Activated CD4-positive, alpha-beta T cell treated with anti-CD3 and anti-CD28 coated beads, Interleukin-2, amount 10 ng/mL, durations not matched to agents 7 days and 5 days (primary cell): Measurements from ENCODE around the gene FRAT1. TPM values are rescaled to one million over a fixed set of nuclear protein-coding genes. Genes with fewer than 3 reads are reported as not detected.
A peak's percentile ranks its signal among the peaks of the same experiment; 100 is the strongest.
"Not testable (repeated sequence)": the region's sequence is repeated elsewhere in the genome, so short reads cannot be mapped to it uniquely, and the experiment has no call there.

Experiments used
- CTCF ChIA-PET: fragments of 350-600 bp; sonication (Branson Sonifier 250); formaldehyde crosslinking; loops from one replicate; lab custom pipeline; 2021; ENCODE audit warnings: antibody characterized with exemption; lab: Charles Lee
- POLR2A ChIA-PET: fragments of 350-600 bp; sonication (Branson Sonifier 250); formaldehyde crosslinking; loops from one replicate; lab custom pipeline; 2021; ENCODE audit warnings: antibody characterized with exemption; lab: Charles Lee
- DNase-seq: peaks from one replicate; pipeline ENCODE4 v3.0.0-alpha.2; 2020
- H3K27ac Mint-ChIP-seq: one replicate; pipeline ENCODE4 v1.8.0; 2021; ENCODE audit warnings: mild to moderate bottlenecking, moderate library complexity, mixed read lengths
- H3K27me3 Mint-ChIP-seq: one replicate; pipeline ENCODE4 v1.8.0; 2021; ENCODE audit warnings: mixed read lengths
- H3K36me3 Mint-ChIP-seq: one replicate; pipeline ENCODE4 v1.8.0; 2021; ENCODE audit warnings: low read depth, mixed read lengths
- H3K4me1 Mint-ChIP-seq: one replicate; pipeline ENCODE4 v1.8.0; 2021; ENCODE audit warnings: mixed read lengths
- H3K4me3 Mint-ChIP-seq: one replicate; pipeline ENCODE4 v1.8.0; 2021; ENCODE audit warnings: mild to moderate bottlenecking, moderate library complexity, mixed read lengths
- H3K9me3 Mint-ChIP-seq: one replicate; pipeline ENCODE4 v1.8.0; 2021; ENCODE audit warnings: mixed read lengths
- total RNA-seq, 2 experiments: library from RNA; stranded (reverse); gene quantifications; one replicate each; pipeline ENCODE4 v1.2.3, GENCODE V29; 2021

FRAT1 gene, protein sequence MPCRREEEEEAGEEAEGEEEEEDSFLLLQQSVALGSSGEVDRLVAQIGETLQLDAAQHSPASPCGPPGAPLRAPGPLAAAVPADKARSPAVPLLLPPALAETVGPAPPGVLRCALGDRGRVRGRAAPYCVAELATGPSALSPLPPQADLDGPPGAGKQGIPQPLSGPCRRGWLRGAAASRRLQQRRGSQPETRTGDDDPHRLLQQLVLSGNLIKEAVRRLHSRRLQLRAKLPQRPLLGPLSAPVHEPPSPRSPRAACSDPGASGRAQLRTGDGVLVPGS
- total RNA-seq = 1 to 10 TPM; 5.8 to 6.2 TPM

DNA sequence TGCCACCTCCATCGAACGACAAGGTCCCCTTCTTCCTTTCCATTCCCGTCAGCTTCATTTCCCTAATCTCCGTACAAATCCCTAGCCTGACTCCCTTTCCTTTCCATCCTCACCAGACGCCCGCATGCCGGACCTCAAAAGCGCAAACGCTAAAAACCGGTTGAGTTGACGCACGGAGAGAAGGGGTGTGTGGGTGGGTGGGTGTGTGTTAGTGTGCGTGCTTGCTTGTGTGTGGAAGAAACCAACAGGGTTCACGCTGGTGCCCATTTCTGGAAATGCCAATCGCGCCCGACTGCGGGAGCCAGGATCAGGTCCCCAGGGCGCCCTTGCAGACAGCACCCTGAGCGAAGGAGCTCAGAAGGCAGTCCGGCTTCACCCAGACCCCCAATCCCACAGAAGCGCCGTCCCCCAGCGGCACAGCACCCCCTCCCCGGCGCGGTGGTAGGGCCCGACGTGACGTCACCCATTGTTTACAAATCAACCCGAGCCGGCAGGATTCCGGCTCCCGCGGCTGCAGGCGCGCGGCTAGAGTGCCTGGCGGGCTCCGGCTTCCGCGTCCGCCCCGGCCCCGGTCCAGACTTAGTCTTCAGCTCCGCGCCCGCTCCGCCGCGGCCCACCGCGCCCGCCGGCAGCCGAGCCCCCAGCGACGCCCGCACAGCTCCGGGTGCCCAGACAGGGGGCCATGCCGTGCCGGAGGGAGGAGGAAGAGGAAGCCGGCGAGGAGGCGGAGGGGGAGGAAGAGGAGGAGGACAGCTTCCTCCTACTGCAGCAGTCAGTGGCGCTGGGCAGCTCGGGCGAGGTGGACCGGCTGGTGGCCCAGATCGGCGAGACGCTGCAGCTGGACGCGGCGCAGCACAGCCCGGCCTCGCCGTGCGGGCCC, at the start of gene FRAT1:
Gene FRAT1, plus strand, starts transcription at position 500 of the 880 bp plus-strand sequence. Its CDS starts 183 bp downstream, at position 683.
- POLR2A ChIA-PET = no interaction called here

DNA sequence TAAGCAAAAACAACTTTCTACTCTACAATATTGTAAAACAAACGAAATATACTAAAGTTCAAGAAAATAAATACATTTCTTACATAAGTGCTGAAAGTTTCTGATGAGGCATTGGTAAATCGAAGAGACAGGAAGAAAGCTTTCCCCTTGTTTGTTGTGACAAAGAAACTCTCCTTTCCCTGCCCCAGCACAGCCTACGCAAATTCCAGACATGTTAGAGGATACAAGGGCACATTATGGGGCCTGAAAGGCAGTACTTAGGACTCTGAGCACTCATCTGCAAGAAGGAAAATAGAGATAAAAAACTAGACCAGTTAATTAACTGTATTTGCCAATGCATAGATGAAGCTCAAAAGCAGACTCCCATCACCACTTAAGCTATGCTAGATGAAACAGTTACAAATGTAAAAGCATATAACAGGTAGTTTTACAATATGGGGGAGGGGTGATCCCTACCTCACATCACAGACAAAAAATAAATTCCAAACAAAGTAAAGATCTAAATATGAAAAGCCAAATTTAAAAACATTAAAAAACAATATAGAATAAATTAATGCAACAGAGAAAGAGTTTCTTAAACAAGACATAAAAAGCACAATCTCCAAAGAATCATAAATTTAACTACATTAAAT, 48.4 kb upstream of the FRAT1 start:
- Mint-ChIP-seq H3K9me3 (no peaks in the 10 kb centered on the region), H3K4me1 (no peaks in the 10 kb centered on the region), H3K27me3 (no peaks in the 10 kb centered on the region), H3K4me3 (no peak overlapping the region), H3K27ac (no peak overlapping the region), H3K36me3 (peaks cover 27% of the 10 kb centered on the region)
- ChIA-PET POLR2A (no interaction called here), CTCF (interaction anchor here (0.6 to 2.1 kb wide), 4 partner anchors 8 to 311 kb away, joined by 3 to 6 read pairs (median 4); no protein-coding TSS in a partner anchor)
- DNase-seq = no peak

More for the DNA sequence above, at the start of gene FRAT1:
- CTCF ChIA-PET = interaction anchor here (0.6 to 2.0 kb wide), 7 partner anchors 10 to 97 kb away, joined by 3 to 9 read pairs (median 3); partner anchors contain the start of genes FRAT2 and RRP12
- H3K27ac Mint-ChIP-seq = peak within 1 kb of the TSS; percentile 100
- H3K27me3 Mint-ChIP-seq = peaks cover 9% of the 10 kb centered on the region
- H3K4me3 Mint-ChIP-seq = peak within 1 kb of the TSS; percentile 88
- DNase-seq = peak; percentile 90
- peaks cover 2% of the 10 kb centered on the region for H3K36me3 Mint-ChIP-seq
- H3K4me1 Mint-ChIP-seq = peaks cover 29% of the 10 kb centered on the region
- H3K9me3 Mint-ChIP-seq = no peaks in the 10 kb centered on the region

DNA sequence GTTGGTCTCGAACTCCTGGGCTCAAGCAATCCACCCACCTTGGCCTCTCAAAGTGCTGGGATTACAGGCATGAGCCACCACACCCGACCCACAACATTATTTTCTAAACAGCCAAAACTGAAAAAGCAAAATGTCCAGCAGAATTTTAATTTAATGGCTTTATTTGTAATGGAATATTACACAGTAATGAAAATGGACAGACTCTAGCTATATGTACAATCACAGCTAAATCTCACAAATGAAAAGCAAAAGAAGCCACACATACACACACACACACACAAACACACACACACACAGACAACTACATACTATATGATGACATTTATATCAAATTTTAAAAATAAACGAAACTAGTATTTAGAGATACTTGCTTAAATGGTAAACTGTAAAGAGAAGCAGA, 45.4 kb upstream of the FRAT1 start:
- CTCF ChIA-PET = no interaction called here
- no peaks in the 10 kb centered on the region for H3K9me3 Mint-ChIP-seq
- H3K27ac Mint-ChIP-seq = no peak overlapping the region
- no peak for DNase-seq
- POLR2A ChIA-PET = no interaction called here
- H3K4me1 Mint-ChIP-seq = peaks cover 8% of the 10 kb centered on the region
- H3K4me3 Mint-ChIP-seq = no peak overlapping the region
- H3K27me3 Mint-ChIP-seq = no peaks in the 10 kb centered on the region
- H3K36me3 Mint-ChIP-seq = peaks cover 8% of the 10 kb centered on the region

DNA sequence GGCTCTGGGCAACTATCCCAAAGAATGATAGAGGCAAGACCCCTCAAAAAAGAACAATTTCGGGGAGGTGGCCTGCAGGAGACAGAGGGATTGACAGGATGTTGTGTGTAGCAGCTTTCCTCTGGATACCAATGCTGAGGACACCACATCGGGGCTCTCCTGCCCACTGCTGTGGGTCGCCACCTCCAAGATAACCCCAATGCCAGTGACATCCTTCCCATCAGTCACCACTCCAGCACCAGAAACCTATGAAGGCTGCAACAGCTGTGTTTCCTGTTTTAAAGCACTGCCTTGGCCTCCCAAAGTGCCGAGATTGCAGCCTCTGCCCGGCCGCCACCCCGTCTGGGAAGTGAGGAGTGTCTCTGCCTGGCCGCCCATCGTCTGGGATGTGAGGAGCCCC, 44.2 kb upstream of the FRAT1 start:
- H3K4me3 Mint-ChIP-seq = no peak overlapping the region
- no peak for DNase-seq
- CTCF ChIA-PET = interaction anchor here (0.6 kb wide), 1 partner anchor 21 kb away, joined by 3 read pairs; no protein-coding TSS in a partner anchor
- H3K36me3 Mint-ChIP-seq = peaks cover 8% of the 10 kb centered on the region
- H3K4me1 Mint-ChIP-seq = peaks cover 14% of the 10 kb centered on the region
- H3K27ac Mint-ChIP-seq = no peak overlapping the region
- POLR2A ChIA-PET = interaction anchor here (0.5 to 0.6 kb wide), 2 partner anchors 23 to 485 kb away, joined by 3 to 4 read pairs; no protein-coding TSS in a partner anchor
- no peaks in the 10 kb centered on the region for H3K27me3 Mint-ChIP-seq
- H3K9me3 Mint-ChIP-seq = no peaks in the 10 kb centered on the region

DNA sequence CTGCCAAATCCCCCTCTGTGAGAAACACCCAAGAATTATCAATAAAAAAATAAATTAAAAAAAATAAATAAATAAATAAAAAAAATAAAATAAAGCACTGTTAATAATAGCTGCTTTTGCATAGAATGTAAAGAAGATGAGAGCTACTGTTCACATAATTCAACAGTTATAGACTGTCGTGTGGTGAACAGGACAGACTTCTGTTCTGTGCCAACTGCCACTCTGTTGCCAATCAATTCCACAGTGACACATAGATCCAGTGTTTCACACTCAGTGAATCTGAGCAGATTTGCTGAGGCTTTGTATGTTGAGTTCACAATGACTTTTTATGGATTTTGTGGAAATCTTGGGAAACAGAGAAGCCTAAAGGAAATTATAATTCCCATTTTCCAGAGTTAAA, 41.5 kb upstream of the FRAT1 start:
- Mint-ChIP-seq H3K9me3 (no peaks in the 10 kb centered on the region), H3K27me3 (no peaks in the 10 kb centered on the region), H3K27ac (no peak overlapping the region), H3K36me3 (peaks cover 4% of the 10 kb centered on the region), H3K4me1 (peaks cover 14% of the 10 kb centered on the region), H3K4me3 (no peak overlapping the region)
- CTCF ChIA-PET = no interaction called here
- DNase-seq = no peak
- POLR2A ChIA-PET = no interaction called here

DNA sequence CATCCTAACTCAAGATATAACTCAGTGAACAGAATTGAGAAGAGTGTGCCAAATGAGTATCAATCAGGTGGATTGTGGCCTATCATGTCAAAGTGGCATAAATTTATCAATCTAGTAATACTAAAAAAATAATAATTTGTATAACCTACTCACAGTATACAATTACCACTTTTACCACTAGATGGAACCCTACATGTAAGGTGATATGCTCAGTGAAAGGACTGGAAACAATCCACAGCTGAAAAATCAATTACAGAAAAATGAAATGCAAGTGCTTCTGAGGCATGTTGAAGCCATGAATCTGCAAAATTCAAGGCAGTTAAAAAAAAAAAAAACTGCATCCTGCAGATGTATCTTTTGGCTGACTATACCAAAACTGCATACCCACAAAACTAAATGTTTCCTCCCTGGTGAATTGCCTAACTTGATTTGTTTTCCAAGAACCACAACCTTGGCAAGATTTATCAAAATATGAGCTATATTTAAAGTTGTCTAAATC, 40.5 kb upstream of the FRAT1 start:
- CTCF ChIA-PET = interaction anchor here (1.1 to 1.7 kb wide), 4 partner anchors 9 to 13 kb away, joined by 3 to 6 read pairs (median 4); no protein-coding TSS in a partner anchor
- H3K4me1 Mint-ChIP-seq = peaks cover 14% of the 10 kb centered on the region
- DNase-seq = no peak
- H3K4me3 Mint-ChIP-seq = no peak overlapping the region
- no peaks in the 10 kb centered on the region for H3K9me3 Mint-ChIP-seq
- peaks cover 4% of the 10 kb centered on the region for H3K36me3 Mint-ChIP-seq
- peak overlapping the region; percentile 33 for H3K27ac Mint-ChIP-seq
- POLR2A ChIA-PET = no interaction called here
- no peaks in the 10 kb centered on the region for H3K27me3 Mint-ChIP-seq

DNA sequence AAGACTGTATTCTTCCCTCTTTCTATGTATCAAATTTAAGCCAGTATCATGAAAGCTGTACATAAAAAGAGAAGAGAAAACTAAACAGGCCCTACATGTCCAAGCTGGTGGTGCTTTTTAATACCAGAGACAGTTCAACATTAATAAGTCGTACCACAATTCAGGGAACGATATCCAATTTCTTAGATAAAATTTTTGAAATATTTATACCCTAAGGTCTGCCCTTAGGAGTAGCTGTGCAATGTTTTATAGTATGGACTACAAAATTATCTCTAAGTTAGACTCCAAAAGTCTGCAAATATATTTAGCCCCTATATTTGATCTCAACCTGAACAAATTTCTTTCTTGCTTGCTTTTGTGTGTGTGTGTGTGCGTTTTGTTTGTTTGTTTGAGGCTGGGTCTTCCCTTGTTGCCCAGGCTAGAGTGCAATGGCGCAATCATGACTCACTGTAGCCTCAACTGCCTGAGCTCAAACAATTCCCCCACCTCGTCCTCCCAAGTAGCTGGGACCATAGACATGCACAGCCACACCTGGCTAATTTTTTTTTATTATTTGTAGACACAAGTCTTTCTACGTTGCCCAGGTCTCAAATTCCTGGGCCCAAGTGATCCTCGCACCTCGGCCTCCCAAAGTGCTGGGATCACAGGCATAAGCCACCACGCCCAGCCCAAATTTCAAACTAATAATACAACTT, 39.8 kb upstream of the FRAT1 start:
- Mint-ChIP-seq H3K4me1 (peaks cover 14% of the 10 kb centered on the region), H3K27ac (peak overlapping the region; percentile 60), H3K27me3 (no peaks in the 10 kb centered on the region), H3K36me3 (peaks cover 1% of the 10 kb centered on the region), H3K9me3 (no peaks in the 10 kb centered on the region), H3K4me3 (no peak overlapping the region)
- DNase-seq = no peak
- POLR2A ChIA-PET = no interaction called here
- CTCF ChIA-PET = interaction anchor here (1.1 to 1.7 kb wide), 4 partner anchors 9 to 13 kb away, joined by 3 to 6 read pairs (median 4); no protein-coding TSS in a partner anchor

DNA sequence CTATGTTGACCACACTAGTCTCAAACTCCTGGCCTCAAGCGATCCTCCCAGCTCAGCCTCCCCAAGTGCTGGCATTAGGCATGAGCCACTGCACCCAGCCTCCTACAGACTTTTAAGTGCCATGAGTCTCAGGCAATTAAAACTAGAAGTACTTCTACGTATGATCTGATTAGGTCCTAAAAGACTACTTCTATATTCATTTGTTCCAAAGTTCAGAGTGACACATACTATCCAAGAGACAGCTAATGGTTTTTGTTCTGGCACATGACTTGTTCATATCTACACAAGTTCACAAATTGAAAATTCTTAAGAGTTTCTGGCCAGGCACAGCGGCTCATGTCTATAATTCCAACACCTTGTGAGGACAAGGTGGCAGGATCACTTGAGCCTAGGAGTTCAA, 38.3 kb upstream of the FRAT1 start:
- H3K27ac Mint-ChIP-seq = no peak overlapping the region
- ChIA-PET CTCF (no interaction called here), POLR2A (no interaction called here)
- H3K4me1 Mint-ChIP-seq = peaks cover 14% of the 10 kb centered on the region
- no peaks in the 10 kb centered on the region for H3K27me3 Mint-ChIP-seq
- H3K4me3 Mint-ChIP-seq = no peak overlapping the region
- H3K9me3 Mint-ChIP-seq = no peaks in the 10 kb centered on the region
- peaks cover 2% of the 10 kb centered on the region for H3K36me3 Mint-ChIP-seq
- no peak for DNase-seq

DNA sequence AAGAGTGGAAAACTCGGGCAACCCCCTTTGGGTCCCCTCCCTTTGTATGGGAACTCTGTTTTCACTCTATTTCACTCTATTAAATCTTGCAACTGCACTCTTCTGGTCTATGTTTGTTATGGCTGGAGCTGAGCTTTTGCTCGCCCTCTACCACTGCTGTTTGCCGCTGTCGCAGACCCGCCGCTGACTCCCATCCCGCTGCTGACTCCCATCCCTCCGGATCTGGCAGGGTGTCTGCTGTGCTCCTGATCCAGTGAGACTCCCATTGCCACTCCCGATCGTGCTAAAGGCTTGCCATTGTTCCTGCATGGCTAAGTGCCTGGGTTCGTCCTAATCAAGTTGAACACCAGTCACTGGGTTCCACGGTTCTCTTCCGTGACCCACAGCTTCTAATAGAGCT, 29.0 kb upstream of the FRAT1 start:
- H3K4me1 Mint-ChIP-seq = peaks cover 22% of the 10 kb centered on the region
- H3K27ac Mint-ChIP-seq, H3K9me3 Mint-ChIP-seq, POLR2A ChIA-PET, H3K4me3 Mint-ChIP-seq, DNase-seq, H3K27me3 Mint-ChIP-seq: not testable (repeated sequence)
- H3K36me3 Mint-ChIP-seq = peaks cover 14% of the 10 kb centered on the region
- CTCF ChIA-PET = interaction anchor here (0.7 kb wide), 1 partner anchor 11 kb away, joined by 3 read pairs; no protein-coding TSS in a partner anchor

DNA sequence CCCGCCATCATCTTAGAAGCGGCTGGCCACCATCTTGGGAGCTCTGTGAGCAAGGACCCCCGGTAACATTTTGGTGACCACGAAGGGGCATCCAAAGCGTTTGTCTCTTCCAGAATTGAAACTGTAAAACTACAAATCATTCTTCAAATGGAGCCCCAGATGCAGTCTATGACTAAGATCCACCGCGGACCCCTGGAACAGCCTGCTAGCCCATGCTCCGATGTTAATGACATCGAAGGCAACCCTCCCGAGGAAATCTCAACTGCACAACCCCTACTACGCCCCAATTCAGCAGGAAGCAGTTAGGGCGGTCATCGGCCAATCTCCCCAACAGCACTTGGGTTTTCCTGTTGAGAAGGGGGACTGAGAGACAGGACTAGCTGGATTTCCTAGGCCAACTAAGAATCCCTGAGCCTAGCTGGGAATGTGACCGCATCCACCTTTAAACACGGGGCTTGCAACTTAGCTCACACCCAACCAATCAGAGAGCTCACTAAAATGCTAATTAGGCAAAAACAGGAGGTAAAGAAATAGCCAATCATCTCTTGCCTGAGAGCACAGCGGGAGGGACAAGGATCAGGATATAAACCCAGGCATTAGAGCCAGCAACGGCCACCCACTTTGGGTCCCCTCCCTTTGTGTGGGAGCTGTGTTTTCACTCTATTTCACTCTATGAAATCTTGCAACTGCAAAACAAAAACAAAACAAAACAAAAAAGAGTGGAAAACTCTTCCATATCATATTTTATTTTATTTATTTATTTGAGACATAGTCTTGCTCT, 28.3 kb upstream of the FRAT1 start:
- Mint-ChIP-seq H3K4me3 (peak overlapping the region; percentile 82), H3K36me3 (peaks cover 12% of the 10 kb centered on the region), H3K4me1 (peaks cover 22% of the 10 kb centered on the region)
- H3K27me3 Mint-ChIP-seq, H3K9me3 Mint-ChIP-seq, POLR2A ChIA-PET, H3K27ac Mint-ChIP-seq, DNase-seq: not testable (repeated sequence)
- CTCF ChIA-PET = interaction anchor here (0.6 to 0.7 kb wide), 2 partner anchors 12 to 21 kb away, joined by 3 to 4 read pairs; no protein-coding TSS in a partner anchor

DNA sequence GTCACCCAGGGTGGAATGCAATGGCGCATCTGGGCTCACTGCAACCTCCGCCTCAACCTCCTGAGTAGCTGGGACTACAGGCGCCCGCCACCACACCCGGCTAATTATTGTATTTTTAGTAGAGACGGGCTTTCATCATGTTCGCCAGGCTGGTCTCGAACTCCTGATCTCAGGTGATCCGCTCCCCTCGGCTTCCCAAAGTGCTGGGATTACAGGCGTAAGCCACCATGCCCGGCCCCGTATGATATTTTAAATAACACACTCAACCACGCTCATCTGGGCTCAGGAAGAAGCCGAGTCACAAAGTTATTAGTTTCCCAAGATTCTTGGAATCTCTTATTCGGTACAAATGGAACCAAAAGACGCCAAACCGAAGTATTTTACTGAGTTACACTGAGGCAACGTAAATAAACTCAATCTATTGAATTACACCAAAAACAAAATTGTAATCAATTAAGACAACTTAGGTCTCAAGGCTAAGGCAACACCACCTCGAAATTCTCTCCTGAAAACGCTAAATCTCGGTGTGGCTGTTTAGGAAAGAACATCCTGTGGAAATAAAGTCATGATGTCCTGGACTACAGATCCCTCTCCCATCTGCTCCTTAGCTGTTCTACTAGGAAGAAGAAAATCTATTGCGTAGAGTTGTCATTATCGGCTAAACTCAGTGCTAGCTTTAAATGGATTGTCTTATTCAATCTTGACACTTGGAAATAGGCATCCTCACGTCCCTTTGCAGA, 27.5 kb upstream of the FRAT1 start:
- peak overlapping the region; percentile 93 for H3K27ac Mint-ChIP-seq
- H3K27me3 Mint-ChIP-seq = no peaks in the 10 kb centered on the region
- H3K36me3 Mint-ChIP-seq = peaks cover 7% of the 10 kb centered on the region
- peak overlapping the region; percentile 82 for H3K4me3 Mint-ChIP-seq
- no peak for DNase-seq
- POLR2A ChIA-PET = no interaction called here
- H3K9me3 Mint-ChIP-seq = no peaks in the 10 kb centered on the region
- CTCF ChIA-PET = interaction anchor here (1.1 kb wide), 1 partner anchor 13 kb away, joined by 3 read pairs; no protein-coding TSS in a partner anchor
- H3K4me1 Mint-ChIP-seq = peaks cover 22% of the 10 kb centered on the region
